Measurements from ENCODE around the gene DMWD. TPM values are rescaled to one million over a fixed set of nuclear protein-coding genes. Genes with fewer than 3 reads are reported as not detected.
A peak's percentile ranks its signal among the peaks of the same experiment; 100 is the strongest.

DMWD gene
- total RNA-seq, 1 donor from 2014 or later = 95.3 TPM

DNA sequence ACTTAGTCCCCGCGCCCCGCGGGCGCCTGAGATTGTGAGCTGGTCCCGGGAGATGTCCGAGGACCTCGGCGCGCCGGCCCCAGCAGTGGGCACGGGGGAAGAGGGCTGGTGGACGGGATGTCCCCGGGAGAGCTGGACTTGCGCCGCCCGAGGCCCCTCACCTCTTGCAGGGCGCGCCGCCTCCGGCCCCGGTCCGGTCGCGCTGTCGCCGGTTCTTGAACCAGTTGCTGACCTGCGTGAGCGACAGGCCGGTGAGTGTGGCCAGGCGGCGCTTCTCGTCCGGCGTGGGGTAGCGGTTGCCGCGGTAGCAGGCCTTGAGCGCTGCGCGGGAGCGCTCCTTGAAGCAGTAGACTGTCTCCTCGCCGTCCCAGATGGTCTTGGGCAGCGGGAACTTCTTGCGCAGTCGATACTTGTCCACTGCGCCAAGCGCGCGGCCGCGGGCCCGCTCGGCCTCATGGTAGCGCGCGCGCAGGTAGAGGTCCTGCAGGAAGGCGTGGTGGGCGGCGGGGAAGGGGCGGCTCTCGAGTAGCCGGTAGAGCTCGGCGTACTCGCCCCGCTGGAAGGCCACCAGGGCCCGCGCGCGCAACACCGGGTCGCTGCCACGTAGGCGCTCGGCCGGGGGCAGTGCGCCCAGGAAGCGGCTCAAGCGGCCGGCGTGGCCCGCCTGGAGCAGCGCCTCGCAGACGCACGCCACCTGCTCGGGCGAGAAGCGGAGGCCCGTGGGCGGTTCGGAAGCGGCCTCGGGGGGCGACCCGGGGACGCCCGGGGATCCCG lies 24.6 kb downstream of the DMWD start:
- H3K9me3 Mint-ChIP-seq (ENCODE audit: unreplicated experiment) = no peaks in the 10 kb centered on the region
- H3K4me3 Mint-ChIP-seq (ENCODE audit: unreplicated experiment) = peak overlapping the region; percentile 90
- H3K27ac Mint-ChIP-seq (ENCODE audit: unreplicated experiment) = no peak overlapping the region
- TF ChIP-seq, protein P1, sequence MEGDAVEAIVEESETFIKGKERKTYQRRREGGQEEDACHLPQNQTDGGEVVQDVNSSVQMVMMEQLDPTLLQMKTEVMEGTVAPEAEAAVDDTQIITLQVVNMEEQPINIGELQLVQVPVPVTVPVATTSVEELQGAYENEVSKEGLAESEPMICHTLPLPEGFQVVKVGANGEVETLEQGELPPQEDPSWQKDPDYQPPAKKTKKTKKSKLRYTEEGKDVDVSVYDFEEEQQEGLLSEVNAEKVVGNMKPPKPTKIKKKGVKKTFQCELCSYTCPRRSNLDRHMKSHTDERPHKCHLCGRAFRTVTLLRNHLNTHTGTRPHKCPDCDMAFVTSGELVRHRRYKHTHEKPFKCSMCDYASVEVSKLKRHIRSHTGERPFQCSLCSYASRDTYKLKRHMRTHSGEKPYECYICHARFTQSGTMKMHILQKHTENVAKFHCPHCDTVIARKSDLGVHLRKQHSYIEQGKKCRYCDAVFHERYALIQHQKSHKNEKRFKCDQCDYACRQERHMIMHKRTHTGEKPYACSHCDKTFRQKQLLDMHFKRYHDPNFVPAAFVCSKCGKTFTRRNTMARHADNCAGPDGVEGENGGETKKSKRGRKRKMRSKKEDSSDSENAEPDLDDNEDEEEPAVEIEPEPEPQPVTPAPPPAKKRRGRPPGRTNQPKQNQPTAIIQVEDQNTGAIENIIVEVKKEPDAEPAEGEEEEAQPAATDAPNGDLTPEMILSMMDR (IDR thresholded peaks at IDR 0.05; ENCODE audit: unreplicated experiment) = no peak
- peak; percentile 57 for DNase-seq (ENCODE audit: low spot score)
- H3K36me3 Mint-ChIP-seq (ENCODE audit: low read depth, unreplicated experiment) = peaks cover 10% of the 10 kb centered on the region
- H3K4me1 Mint-ChIP-seq (ENCODE audit: unreplicated experiment) = peaks cover 15% of the 10 kb centered on the region
- peaks cover 26% of the 10 kb centered on the region for H3K27me3 Mint-ChIP-seq (ENCODE audit: unreplicated experiment)

DNA sequence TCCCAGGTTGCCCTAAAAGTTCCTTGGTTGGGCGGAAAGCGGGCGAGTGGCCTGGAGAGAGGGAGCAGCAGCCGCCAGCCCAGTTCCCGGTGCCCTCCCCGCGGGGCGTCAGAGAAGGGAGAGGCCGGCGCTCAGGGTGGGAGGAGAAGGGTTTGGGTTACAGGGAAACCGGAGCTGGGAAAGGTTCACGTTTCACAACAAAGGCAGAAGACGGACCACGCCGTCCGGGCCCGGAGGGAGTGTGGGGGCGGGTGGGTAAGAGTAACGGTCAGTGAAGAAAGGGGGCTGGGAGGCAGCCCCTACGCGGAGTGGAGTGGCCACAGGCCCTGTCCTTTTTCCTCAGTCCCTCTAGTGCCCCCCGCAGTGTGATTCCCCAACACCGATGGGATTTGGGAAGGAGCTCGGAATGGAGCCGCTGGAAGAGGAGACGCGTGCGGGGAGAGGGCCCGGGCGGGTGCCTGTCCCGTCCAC lies 25.2 kb downstream of the DMWD start:
- peaks cover 6% of the 10 kb centered on the region for H3K36me3 Mint-ChIP-seq (ENCODE audit: low read depth, unreplicated experiment)
- H3K4me3 Mint-ChIP-seq (ENCODE audit: unreplicated experiment) = peak overlapping the region; percentile 90
- peaks cover 26% of the 10 kb centered on the region for H3K27me3 Mint-ChIP-seq (ENCODE audit: unreplicated experiment)
- peaks cover 15% of the 10 kb centered on the region for H3K4me1 Mint-ChIP-seq (ENCODE audit: unreplicated experiment)
- no peaks in the 10 kb centered on the region for H3K9me3 Mint-ChIP-seq (ENCODE audit: unreplicated experiment)
- H3K27ac Mint-ChIP-seq (ENCODE audit: unreplicated experiment) = no peak overlapping the region
- TF ChIP-seq, protein P1 (IDR thresholded peaks at IDR 0.05; ENCODE audit: unreplicated experiment) = no peak
- peak; percentile 56 for DNase-seq (ENCODE audit: low spot score)

GRCh38 chr19:45766869-45767346 lies 25.7 kb downstream of the DMWD start:
- no peak for DNase-seq (ENCODE audit: low spot score)
- peaks cover 12% of the 10 kb centered on the region for H3K4me1 Mint-ChIP-seq (ENCODE audit: unreplicated experiment)
- peak overlapping the region; percentile 90 for H3K4me3 Mint-ChIP-seq (ENCODE audit: unreplicated experiment)
- H3K27me3 Mint-ChIP-seq (ENCODE audit: unreplicated experiment) = peaks cover 22% of the 10 kb centered on the region
- H3K27ac Mint-ChIP-seq (ENCODE audit: unreplicated experiment) = no peak overlapping the region
- TF ChIP-seq, protein P1 (IDR thresholded peaks at IDR 0.05; ENCODE audit: unreplicated experiment) = no peak
- no peaks in the 10 kb centered on the region for H3K9me3 Mint-ChIP-seq (ENCODE audit: unreplicated experiment)
- H3K36me3 Mint-ChIP-seq (ENCODE audit: low read depth, unreplicated experiment) = peaks cover 1% of the 10 kb centered on the region

DNA sequence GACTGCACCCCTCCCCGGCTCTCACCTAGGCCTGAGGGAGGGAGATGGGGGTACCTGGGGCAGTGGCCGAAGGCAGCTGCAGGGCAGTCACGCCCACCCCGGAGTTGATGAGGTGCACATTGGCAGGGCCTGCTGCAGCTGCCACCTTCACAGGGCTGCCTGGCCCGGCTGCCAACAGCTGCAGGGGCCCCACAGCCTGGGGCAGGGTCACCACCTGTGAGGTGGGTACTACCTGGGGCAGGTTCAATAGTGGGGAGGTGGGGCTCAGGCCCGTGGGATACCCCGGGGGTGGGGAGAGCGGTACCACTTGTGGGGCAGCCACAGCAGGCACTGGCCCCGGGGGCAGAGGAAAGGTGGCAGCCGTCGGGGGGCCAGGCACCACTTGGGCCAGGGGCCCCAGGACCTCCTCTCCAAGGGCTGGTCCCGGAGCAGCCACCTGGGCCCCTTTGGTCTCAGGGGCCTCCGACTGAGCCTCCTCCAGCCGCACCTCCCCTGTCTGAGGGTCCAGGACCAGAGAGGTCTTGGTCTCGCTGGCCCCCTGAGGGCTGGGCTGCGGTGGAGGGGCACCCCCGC lies 26.3 kb downstream of the DMWD start:
- peaks cover 12% of the 10 kb centered on the region for H3K4me1 Mint-ChIP-seq (ENCODE audit: unreplicated experiment)
- no peak for DNase-seq (ENCODE audit: low spot score)
- no peaks in the 10 kb centered on the region for H3K9me3 Mint-ChIP-seq (ENCODE audit: unreplicated experiment)
- H3K27me3 Mint-ChIP-seq (ENCODE audit: unreplicated experiment) = peaks cover 19% of the 10 kb centered on the region
- TF ChIP-seq, protein P1 (IDR thresholded peaks at IDR 0.05; ENCODE audit: unreplicated experiment) = no peak
- no peak overlapping the region for H3K27ac Mint-ChIP-seq (ENCODE audit: unreplicated experiment)
- no peaks in the 10 kb centered on the region for H3K36me3 Mint-ChIP-seq (ENCODE audit: low read depth, unreplicated experiment)
- H3K4me3 Mint-ChIP-seq (ENCODE audit: unreplicated experiment) = no peak overlapping the region

Data from endothelial cell (in vitro differentiated cells).